IMR-90 (cell line): ENCODE results near the gene CIC. TPM values are rescaled to one million over a fixed set of nuclear protein-coding genes. Genes with fewer than 3 reads are reported as not detected.

Experiments used
- ATAC-seq: fragments of 200-7000 bp; cut with Tn5 transposase; 2 replicates; pipeline ENCODE4 v1.9.1; 2020; ENCODE audit warnings: low read depth, mild to moderate bottlenecking, moderate library complexity
- BruUV-seq: library from RNA; stranded (reverse); fragments of 400-500 nt; replicated peaks from 2 replicates; lab custom pipeline; 2021; lab: Mats Ljungman, UMichigan
- CTCF ChIA-PET: fragments of 300-600 bp; formaldehyde crosslinking; extraction: SDS; loops from one replicate; lab custom pipeline; 2021; ENCODE audit warnings: antibody characterized with exemption; lab: Yijun Ruan, JAX
- POLR2A ChIA-PET: fragments of 300-600 bp; sonication (Branson Sonifier 250); formaldehyde crosslinking; loops from one replicate; lab custom pipeline; 2022; ENCODE audit warnings: antibody characterized with exemption; ENCODE audit not compliant: unreplicated experiment; lab: Charles Lee
- DNase-seq: peaks from one replicate; pipeline ENCODE4 v3.0.0; 2013
- H2AFZ ChIP-seq: replicated peaks from 2 replicates; pipeline ENCODE3; 2013; ENCODE audit warnings: low read length, mild to moderate bottlenecking; ENCODE audit not compliant: poor library complexity
- H2AK5ac ChIP-seq: 2 replicates; pipeline ENCODE4 v1.6.1; 2013; ENCODE audit warnings: low read depth, low read length, inconsistent platforms
- H2AK9ac ChIP-seq: replicated peaks from 2 replicates; pipeline ENCODE3; 2013; ENCODE audit warnings: mild to moderate bottlenecking, low read depth, low read length, moderate library complexity; ENCODE audit not compliant: poor library complexity
- H2BK120ac ChIP-seq: 2 replicates; pipeline ENCODE4 v1.6.1; 2013; ENCODE audit warnings: low read depth, low read length, inconsistent platforms
- H2BK15ac ChIP-seq: 3 replicates; pipeline ENCODE4 v1.6.1; 2013; ENCODE audit warnings: low read depth, low read length, inconsistent platforms
- H2BK20ac ChIP-seq: 2 replicates; pipeline ENCODE4 v1.6.1; 2013; ENCODE audit warnings: low read depth, mild to moderate bottlenecking, inconsistent platforms, low read length, moderate library complexity
- H2BK5ac ChIP-seq: 2 replicates; pipeline ENCODE4 v1.6.1; 2013; ENCODE audit warnings: mild to moderate bottlenecking, low read depth, low read length, inconsistent platforms; ENCODE audit not compliant: poor library complexity, severe bottlenecking
- H3K14ac ChIP-seq: replicated peaks from 2 replicates; pipeline ENCODE4 v1.6.1; 2013; ENCODE audit warnings: low read depth, low read length, inconsistent platforms
- H3K18ac ChIP-seq: 2 replicates; pipeline ENCODE4 v1.6.1; 2013; ENCODE audit warnings: low read depth, low read length, control low read depth
- H3K23ac ChIP-seq: 2 replicates; pipeline ENCODE4 v1.6.1; 2013; ENCODE audit warnings: low read depth, low read length, inconsistent platforms
- H3K27ac ChIP-seq: 2 replicates; pipeline ENCODE4 v1.5.1; 2013; ENCODE audit warnings: mild to moderate bottlenecking, control low read depth, low read length; ENCODE audit not compliant: insufficient read depth
- H3K27me3 ChIP-seq: 2 replicates; pipeline ENCODE4 v1.6.1; 2013; ENCODE audit warnings: low read length; ENCODE audit not compliant: control insufficient read depth, insufficient read depth
- H3K36me3 ChIP-seq: 2 replicates; pipeline ENCODE4 v1.6.1; 2013; ENCODE audit warnings: low read length, mixed read lengths; ENCODE audit not compliant: control insufficient read depth, insufficient read depth
- H3K4ac ChIP-seq: 2 replicates; pipeline ENCODE4 v1.6.1; 2013; ENCODE audit warnings: low read depth, low read length, inconsistent platforms
- H3K4me1 ChIP-seq: 2 replicates; pipeline ENCODE4 v1.6.1; 2013; ENCODE audit warnings: low read length, mixed read lengths; ENCODE audit not compliant: control insufficient read depth, insufficient read depth
- H3K4me2 ChIP-seq: 2 replicates; pipeline ENCODE4 v1.6.1; 2013; ENCODE audit warnings: low read depth, mild to moderate bottlenecking, control low read depth, low read length, moderate library complexity
- H3K4me3 ChIP-seq: 2 replicates; pipeline ENCODE4 v1.5.1; 2013; ENCODE audit warnings: low read depth, mild to moderate bottlenecking, control low read depth, low read length, moderate library complexity; ENCODE audit not compliant: insufficient read depth
- H3K56ac ChIP-seq: 2 replicates; pipeline ENCODE4 v1.6.1; 2013; ENCODE audit warnings: low read length, inconsistent platforms; ENCODE audit not compliant: insufficient read depth; ENCODE audit errors: extremely low read depth
- H3K79me1 ChIP-seq, 2 experiments: 2 replicates each; pipeline ENCODE4 v1.6.1; 2013; ENCODE audit warnings: low read length in 2 of 2, inconsistent platforms in 1 of 2, low read depth in 1 of 2
- H3K9ac ChIP-seq: 2 replicates; pipeline ENCODE4 v1.6.1; 2013; ENCODE audit warnings: low read depth, low read length, control low read depth
- H3K9me1 ChIP-seq: 2 replicates; pipeline ENCODE4 v1.6.1; 2013; ENCODE audit warnings: low read length, inconsistent platforms; ENCODE audit not compliant: insufficient read depth
- H3K9me3 ChIP-seq: 2 replicates; pipeline ENCODE4 v1.6.1; 2013; ENCODE audit warnings: low read length; ENCODE audit not compliant: control insufficient read depth, insufficient read depth
- H4K20me1 ChIP-seq: 2 replicates; pipeline ENCODE4 v1.6.1; 2013; ENCODE audit warnings: low read length, inconsistent platforms; ENCODE audit not compliant: insufficient read depth
- H4K5ac ChIP-seq: 2 replicates; pipeline ENCODE4 v1.6.1; 2013; ENCODE audit warnings: mild to moderate bottlenecking, low read depth, low read length, control low read depth
- H4K8ac ChIP-seq, 2 experiments: 2 replicates each; pipeline ENCODE4 v1.6.1; 2013; ENCODE audit warnings: low read depth in 2 of 2, low read length in 2 of 2, control low read depth in 1 of 2, inconsistent platforms in 1 of 2
- H4K91ac ChIP-seq: 2 replicates; pipeline ENCODE4 v1.6.1; 2013; ENCODE audit warnings: low read depth, low read length, inconsistent platforms; ENCODE audit not compliant: insufficient read depth
- BHLHE40 ChIP-seq: fragments of 150-350 bp; IDR thresholded peaks from 2 replicates; pipeline ENCODE4 v1.6.1; 2016; ENCODE audit warnings: mild to moderate bottlenecking, low read depth, low read length
- FOS ChIP-seq: fragments of 150-350 bp; IDR thresholded peaks from 2 replicates; pipeline ENCODE4 v1.6.1; 2016; ENCODE audit warnings: low read depth, low read length
- RFX5 ChIP-seq: IDR thresholded peaks from 2 replicates; pipeline ENCODE4 v1.8.0; 2012; ENCODE audit warnings: low read depth, mild to moderate bottlenecking, low read length, moderate library complexity
- SMC3 ChIP-seq: fragments of 150-350 bp; IDR thresholded peaks from 2 replicates; pipeline ENCODE4 v1.6.1; 2016; ENCODE audit warnings: low read depth, mild to moderate bottlenecking, antibody characterized with exemption, low read length, moderate library complexity
- WGBS, 2 experiments: methylation state at CpG; one replicate each; pipeline versions ENCODE4 v1.1.5 to v1.1.7; 2013; ENCODE audit warnings: missing lambda C conversion rate in 2 of 2; ENCODE audit not compliant: insufficient read length in 1 of 2; ENCODE audit errors: extremely low coverage in 2 of 2; 5-methylcytosine and 5-hydroxymethylcytosine counted together
- dilution Hi-C: fragments of 300-500 bp; cut with HindIII; formaldehyde crosslinking; loops from one replicate; pipeline ENCODE4 v1.14.3; 2018; ENCODE audit warnings: low sequenced_read_pairs; ENCODE audit not compliant: unreplicated experiment
- in situ Hi-C: fragments of 300-500 bp; cut with MboI; formaldehyde crosslinking; loops from 3 replicates; pipeline ENCODE4 v1.14.3; 2019; ENCODE audit warnings: low sequenced_read_pairs, inconsistent platforms, mixed read lengths
- intact Hi-C: fragments of 100-400 bp; cut with micrococcal nuclease; formaldehyde crosslinking; loops from 2 replicates; pipeline ENCODE4 v1.10.0; 2022
- polyA plus RNA-seq, 3 experiments: library from polyadenylated mRNA; depleted of rRNA; stranded (reverse); fragments of >200 nt; gene quantifications; 2 replicates each; pipeline ENCODE4 v1.2.3, GENCODE V29; 2012; ENCODE audit warnings: low replicate concordance in 1 of 3
- total RNA-seq: library from RNA; depleted of rRNA; stranded (reverse); fragments of >200 nt; gene quantifications from 2 replicates; pipeline ENCODE4 v1.2.3, GENCODE V29; 2012

Gene CIC
- total and polyA plus RNA-seq, 2 of the 4 experiments (the other 2 are of a cell fraction): 1.8 to 23.2 TPM

DNA sequence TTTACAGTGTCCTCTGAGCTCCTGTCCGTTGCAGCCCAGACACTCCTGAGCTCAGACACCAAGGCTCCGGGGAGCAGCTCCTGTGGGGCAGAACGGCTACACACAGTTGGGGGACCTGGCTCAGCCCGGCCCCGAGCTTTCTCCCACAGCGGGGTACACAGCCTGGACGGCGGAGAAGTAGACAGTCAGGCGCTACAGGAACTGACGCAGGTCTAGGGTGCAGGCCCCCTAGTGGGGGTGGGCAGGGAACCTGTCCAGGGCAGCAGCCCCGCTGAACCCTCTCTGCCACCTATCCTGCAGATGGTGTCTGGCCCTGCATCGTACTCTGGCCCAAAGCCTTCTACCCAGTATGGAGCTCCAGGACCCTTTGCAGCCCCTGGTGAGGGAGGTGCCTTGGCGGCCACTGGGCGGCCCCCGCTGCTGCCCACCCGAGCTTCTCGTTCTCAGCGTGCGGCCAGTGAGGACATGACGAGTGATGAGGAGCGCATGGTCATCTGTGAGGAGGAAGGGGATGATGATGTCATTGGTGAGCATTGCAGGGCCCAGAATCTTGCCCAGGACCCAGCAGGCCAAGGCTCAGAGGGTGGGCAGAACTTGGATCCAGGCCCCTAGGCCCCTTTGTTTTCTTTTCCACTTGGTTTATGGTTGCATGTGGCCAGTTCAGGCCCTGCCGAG lies 20.0 kb downstream of the CIC start:
- no peak overlapping the region for H2AK5ac ChIP-seq
- DNase-seq (no peak), ATAC-seq (no peak)
- no peak overlapping the region for H3K18ac ChIP-seq
- H2BK120ac ChIP-seq: no peak overlapping the region
- no peak overlapping the region for H3K4me2 ChIP-seq
- no peak overlapping the region for H4K5ac ChIP-seq
- WGBS, 2 experiments: 93% methylated on average over 14 of the region's 22 CpGs; no CpG with 5 or more reads in 1 of the 2 experiments
- H2AFZ ChIP-seq: no peak overlapping the region
- H2BK5ac ChIP-seq: no peak overlapping the region
- no peak overlapping the region for H3K4ac ChIP-seq
- dilution Hi-C loops: no loop called here
- H4K8ac ChIP-seq: no peak overlapping the region
- no peak overlapping the region for H3K9ac ChIP-seq
- BruUV-seq: no TSS peak
- no peak overlapping the region for H3K23ac ChIP-seq
- H3K4me1 ChIP-seq: peaks cover 16% of the 10 kb centered on the region
- peaks cover 25 to 35% of the 10 kb centered on the region in 2 experiments for H3K79me1 ChIP-seq
- peaks cover 7% of the 10 kb centered on the region; the same call in 1 of the 2 replicates for H3K9me1 ChIP-seq
- H3K36me3 ChIP-seq: peaks cover 68% of the 10 kb centered on the region
- H4K91ac ChIP-seq: no peak overlapping the region
- H3K27ac ChIP-seq: no peak overlapping the region
- no peak overlapping the region for H3K14ac ChIP-seq
- POLR2A ChIA-PET: no interaction called here
- H3K56ac ChIP-seq: no peak overlapping the region
- intact Hi-C loops: no loop called here
- H3K4me3 ChIP-seq: no peak overlapping the region
- H3K9me3 ChIP-seq: no peaks in the 10 kb centered on the region
- H3K27me3 ChIP-seq: no peaks in the 10 kb centered on the region
- in situ Hi-C loops: no loop called here
- no peak overlapping the region for H2BK20ac ChIP-seq
- H4K20me1 ChIP-seq: peaks cover 24% of the 10 kb centered on the region
- TF ChIP-seq RFX5 (no peak), BHLHE40 (no peak), FOS (no peak), SMC3 (no peak)
- CTCF ChIA-PET: no interaction called here
- no peak overlapping the region for H2AK9ac ChIP-seq
- no peak overlapping the region for H2BK15ac ChIP-seq
